H1 (cell line): ENCODE data around the gene SMYD3. TPM values are rescaled to one million over a fixed set of nuclear protein-coding genes. Genes with fewer than 3 reads are reported as not detected.

Experiments used
- BACH1 ChIP-seq: IDR thresholded peaks from 2 replicates; pipeline ENCODE4 v1.6.1; 2012; ENCODE audit warnings: low read length, improper control_type of control experiment
- CBX5 ChIP-seq: fragments of 300-800, 300-1000 bp; sonication (generic); IDR thresholded peaks from 2 replicates; pipeline ENCODE4 v1.7.1; 2016; ENCODE audit warnings: antibody characterized with exemption, low read length, low read depth
- FOSL1 ChIP-seq: IDR thresholded peaks from 2 replicates; pipeline ENCODE4 v1.6.1; 2011; ENCODE audit warnings: mild to moderate bottlenecking, low read depth, low read length, moderate library complexity; ENCODE audit not compliant: insufficient read depth
- KDM4A ChIP-seq: IDR thresholded peaks from one replicate; pipeline ENCODE4 v1.7.1; 2012; ENCODE audit warnings: low read depth, mild to moderate bottlenecking, moderate library complexity, low read length, inconsistent platforms; ENCODE audit not compliant: severe bottlenecking
- RBBP5 ChIP-seq: IDR thresholded peaks from 2 replicates; pipeline ENCODE4 v1.7.1; 2012; ENCODE audit warnings: low read depth, mild to moderate bottlenecking, inconsistent platforms, low read length, moderate library complexity, borderline replicate concordance
- TBP ChIP-seq: IDR thresholded peaks from 2 replicates; pipeline ENCODE4 v1.6.1; 2011; ENCODE audit warnings: low read depth, low read length, improper control_type of control experiment
- USF2 ChIP-seq: IDR thresholded peaks from 2 replicates; pipeline ENCODE4 v1.6.1; 2011; ENCODE audit warnings: low read length, improper control_type of control experiment
- polyA plus RNA-seq, 7 experiments: library from polyadenylated mRNA; depleted of rRNA in 3 of 7; stranded (reverse) in 5 of 7; unstranded in 2 of 7; fragments of >200 nt in 5 of 7; fragments of 200-250 nt in 2 of 7; gene quantifications; 1 replicate in 5 of 7; 2 replicates in 1 of 7; 4 replicates in 1 of 7; pipeline versions ENCODE4 v1.2.1 to v1.2.3, GENCODE V29; 2011 to 2013; ENCODE audit warnings: missing spikeins in 2 of 7, mixed read lengths in 2 of 7
- total RNA-seq: library from RNA; stranded (reverse); fragmentation: NEBNext Ultra II Directional; extraction: Animal tissue kit (Norgen Biotek cat#: 25700); gene quantifications from 2 replicates; pipeline ENCODE4 v1.2.1, GENCODE V29; 2021

Gene SMYD3
- total and polyA plus RNA-seq, 2 of the 8 experiments (the other 6 are each of a cell fraction or from before 2014, with no cell fraction given) = 17.3 to 25.4 TPM

GRCh38 chr1:246437961-246438360 lies 69.1 kb downstream of the SMYD3 start (continued):
- TF ChIP-seq USF2 (no peak), RBBP5 (no peak), KDM4A (no peak), CBX5 (no peak), TBP (no peak), FOSL1 (no peak), BACH1 (no peak)
